Esophagus squamous epithelium (tissue), 5 donors: Measurements from ENCODE around the gene WT1. TPM values are rescaled to one million over a fixed set of nuclear protein-coding genes. Genes with fewer than 3 reads are reported as not detected.

Experiments
- DNase-seq: peaks from one replicate; lab custom pipeline; 2025; lab: John Stamatoyannopoulos, UW
- H3K27ac ChIP-seq, 4 donors: fragments of 200-600 bp; sonication (generic); one replicate each; pipeline ENCODE4 v1.5.1; 2016 to 2019; ENCODE audit warnings: mild to moderate bottlenecking in 1 of 4
- H3K27me3 ChIP-seq, 4 donors: fragments of 200-600 bp; sonication (generic); 1 replicate in 3 of 4; 2 replicates in 1 of 4; pipeline versions ENCODE4 v1.5.1 to v1.6.0; 2017 to 2021; ENCODE audit warnings: antibody characterized with exemption in 1 of 4
- H3K36me3 ChIP-seq, 3 donors: fragments of 200-600 bp; sonication (generic); one replicate each; pipeline ENCODE4 v1.5.1; 2016 to 2019
- H3K4me1 ChIP-seq, 3 donors: fragments of 200-600 bp; sonication (generic); one replicate each; pipeline ENCODE4 v1.5.1; 2017 to 2019
- H3K4me3 ChIP-seq, 4 donors: fragments of 200-600 bp; sonication (generic); 1 replicate in 3 of 4; 2 replicates in 1 of 4; pipeline ENCODE4 v1.5.1; 2016 to 2019; ENCODE audit warnings: mild to moderate bottlenecking in 2 of 4, moderate library complexity in 1 of 4
- H3K9me3 ChIP-seq, 3 donors: fragments of 200-600 bp; sonication (generic); one replicate each; pipeline ENCODE4 v1.5.1; 2016 to 2019
- CTCF ChIP-seq, 6 experiments: fragments of 450-650 bp in 4 of 6; fragments of 200-600 bp in 2 of 6; sonication (generic) in 2 of 6; IDR thresholded peaks; one replicate each; pipeline ENCODE4 v1.5.1; 2016 to 2019; ENCODE audit warnings: antibody characterized with exemption in 6 of 6, mild to moderate bottlenecking in 4 of 6, moderate library complexity in 4 of 6
- POLR2A ChIP-seq, 4 donors: fragments of 450-650 bp; IDR thresholded peaks; one replicate each; pipeline ENCODE4 v1.6.1; 2017; ENCODE audit warnings: antibody characterized with exemption in 4 of 4, mild to moderate bottlenecking in 4 of 4, moderate library complexity in 3 of 4
- WGBS, 2 donors: methylation state at CpG; one replicate each; pipeline ENCODE4 v1.1.5; 2018; 5-methylcytosine and 5-hydroxymethylcytosine counted together
- intact Hi-C: fragments of 100-400 bp; cut with DNase I; formaldehyde crosslinking; loops from one replicate; pipeline ENCODE4 v1.15.0; 2022
- total RNA-seq, 4 donors: library from RNA; depleted of rRNA; stranded (reverse); fragments of >200 nt; gene quantifications; one replicate each; pipeline ENCODE4 v1.1.0, GENCODE V29; 2016
- donor health status: DM: yes; HTN: yes; CAD: no.

Gene WT1
- total RNA-seq, 4 donors from 2014 or later: not detected

DNA sequence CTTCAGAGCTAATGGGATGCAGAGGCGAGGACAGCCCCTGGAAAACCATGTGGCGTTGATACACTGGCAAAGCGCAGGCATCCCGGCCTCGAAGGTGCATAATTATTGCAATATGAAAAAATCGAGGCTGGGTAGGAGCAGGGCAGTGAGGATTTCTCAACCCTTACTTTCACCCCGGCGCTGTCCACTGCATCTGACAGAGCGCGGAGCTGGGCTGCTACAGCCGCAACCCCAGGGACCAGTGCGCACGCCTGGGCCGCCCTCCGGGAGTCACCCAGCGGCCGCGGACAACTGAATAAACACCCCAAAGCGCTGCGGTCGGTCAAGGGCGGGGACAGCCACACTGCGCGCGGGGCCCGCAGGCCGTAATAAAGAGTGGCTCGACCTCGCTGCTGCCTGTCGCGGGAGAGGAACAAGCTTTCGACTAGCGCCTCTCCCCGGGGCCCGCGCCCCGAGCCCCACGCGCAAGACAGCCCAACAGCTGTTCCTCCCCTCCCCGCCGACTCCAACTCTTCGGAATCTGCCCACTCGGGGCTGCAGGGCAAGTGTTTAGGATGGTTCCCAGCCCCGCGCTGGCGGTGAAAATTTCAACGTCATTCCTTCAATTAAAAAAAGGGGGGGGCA lies 3.6 kb upstream of the WT1 start:
- Histone ChIP-seq H3K9me3 (no peaks in the 10 kb centered on the region), H3K27me3 (peaks cover 24 to 100% (median 39%) of the 10 kb centered on the region in 4 donors), H3K27ac (no peak overlapping the region), H3K36me3 (no peaks in the 10 kb centered on the region), H3K4me1 (peaks cover 9 to 56% (median 12%) of the 10 kb centered on the region in 3 donors), H3K4me3 (no peak overlapping the region)
- DNase-seq: no peak
- TF ChIP-seq CTCF (IDR thresholded peaks at IDR 0.05) (no peak), POLR2A (IDR thresholded peaks at IDR 0.05) (no peak)
- intact Hi-C loops: no loop called here
- 14 to 16% methylated on average over 6 to 19 of the region's 47 CpGs for WGBS, 2 donors

DNA sequence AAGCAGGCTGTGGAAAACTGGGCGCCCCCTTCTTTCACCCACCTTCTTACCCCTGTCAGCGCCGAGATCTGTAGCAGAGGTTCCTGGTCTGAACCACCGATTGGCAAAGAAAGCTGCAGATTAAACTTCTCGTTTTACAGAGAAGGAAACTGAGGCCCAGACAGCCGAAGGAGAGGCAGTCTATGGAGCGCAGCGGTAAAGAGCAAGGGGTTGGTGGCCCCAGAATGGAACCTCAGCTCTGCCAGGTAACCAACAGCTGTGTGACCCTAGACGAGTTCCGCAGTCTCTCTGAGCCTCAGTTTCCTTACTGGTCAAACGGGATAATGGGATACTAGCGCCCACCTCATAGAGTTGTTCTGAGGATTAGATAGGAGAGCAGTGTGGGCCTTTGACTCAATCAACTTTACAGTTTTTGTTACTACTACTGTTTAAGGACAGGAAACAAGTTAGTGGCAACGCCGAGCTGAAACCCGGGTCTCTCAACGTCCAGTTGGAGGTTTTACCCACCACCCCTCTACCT lies 3.1 kb upstream of the WT1 start:
- Histone ChIP-seq H3K27ac (no peak overlapping the region), H3K9me3 (no peaks in the 10 kb centered on the region), H3K27me3 (peaks cover 25 to 100% (median 44%) of the 10 kb centered on the region in 4 donors), H3K4me3 (no peak overlapping the region), H3K4me1 (peaks cover 9 to 61% (median 12%) of the 10 kb centered on the region in 3 donors), H3K36me3 (no peaks in the 10 kb centered on the region)
- intact Hi-C loops: no loop called here
- WGBS, 2 donors: 15 to 16% methylated on average over 11 to 14 of the region's 16 CpGs
- DNase-seq: no peak
- TF ChIP-seq POLR2A (IDR thresholded peaks at IDR 0.05): no peak
- no peak for TF ChIP-seq CTCF (IDR thresholded peaks at IDR 0.05)

DNA sequence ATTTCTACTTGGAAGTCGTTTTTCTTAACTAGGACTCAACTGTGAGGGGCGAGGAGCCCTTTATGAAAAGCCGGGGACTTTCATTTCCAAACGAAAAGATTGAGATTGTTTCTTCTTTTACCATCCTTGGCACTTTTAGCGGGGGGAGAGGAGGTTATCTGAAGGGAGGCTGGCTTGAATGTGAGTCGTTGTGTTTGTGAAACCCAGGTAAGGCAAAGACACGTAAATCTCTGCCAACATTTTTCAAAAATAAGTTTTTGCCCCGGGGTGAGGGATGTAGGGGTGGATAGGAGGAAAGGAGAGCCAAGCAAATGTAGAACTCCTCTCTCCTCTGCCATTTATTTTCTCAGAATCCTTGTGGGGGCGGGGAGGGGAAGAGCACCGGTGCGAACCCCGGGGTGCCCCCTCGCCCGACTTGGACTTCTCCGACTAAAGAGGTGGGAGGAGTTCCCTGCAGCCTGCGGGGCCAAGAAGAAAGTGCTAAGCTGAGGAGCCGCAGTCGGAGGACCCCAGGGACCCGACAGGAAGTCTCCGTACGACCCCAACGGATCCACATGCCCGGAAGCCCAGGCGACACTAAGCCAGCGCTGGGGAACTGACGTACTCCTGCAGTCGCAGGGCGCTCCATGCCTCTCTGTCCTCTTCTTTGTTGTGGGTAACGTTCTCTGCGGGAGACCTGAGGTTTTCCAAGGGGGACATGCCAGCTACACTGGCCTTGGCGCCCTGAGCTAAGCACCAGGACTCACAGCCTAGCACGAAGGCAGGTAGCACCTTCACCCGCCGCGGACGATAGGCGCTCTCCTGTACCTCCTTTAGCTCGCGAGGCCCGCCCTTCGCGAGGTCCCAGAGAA lies 2.4 kb upstream of the WT1 start:
- no peak for TF ChIP-seq CTCF (IDR thresholded peaks at IDR 0.05)
- TF ChIP-seq POLR2A (IDR thresholded peaks at IDR 0.05): no peak
- peaks cover 9 to 68% (median 12%) of the 10 kb centered on the region in 3 donors for H3K4me1 ChIP-seq
- H3K27me3 ChIP-seq: peaks cover 25 to 100% (median 44%) of the 10 kb centered on the region in 4 donors
- no peak overlapping the region for H3K27ac ChIP-seq
- DNase-seq: no peak
- H3K4me3 ChIP-seq: no peak overlapping the region
- 7 to 18% methylated on average over 21 to 27 of the region's 42 CpGs for WGBS, 2 donors
- intact Hi-C loops: no loop called here
- H3K9me3 ChIP-seq: no peaks in the 10 kb centered on the region
- H3K36me3 ChIP-seq: no peaks in the 10 kb centered on the region

- no peak for DNase-seq
- no peak for TF ChIP-seq POLR2A (IDR thresholded peaks at IDR 0.05)
- no peak for TF ChIP-seq CTCF (IDR thresholded peaks at IDR 0.05)
- 10 to 21% methylated on average over 24 to 37 of the region's 42 CpGs for WGBS, 2 donors
- H3K27ac ChIP-seq: no peak overlapping the region
- no peaks in the 10 kb centered on the region for H3K9me3 ChIP-seq
- H3K4me3 ChIP-seq: no peak overlapping the region
- peaks cover 9 to 68% (median 12%) of the 10 kb centered on the region in 3 donors for H3K4me1 ChIP-seq
- peaks cover 25 to 100% (median 46%) of the 10 kb centered on the region in 4 donors for H3K27me3 ChIP-seq
- H3K36me3 ChIP-seq: no peaks in the 10 kb centered on the region
- intact Hi-C loops: no loop called here
These were observed 1.6 kb upstream of the WT1 start for GRCh38 chr11:32436751-32437494.
